Hematopoietic multipotent progenitor cell treated with erythropoietin and hydrocortisone succinate and interleukin-3 and kit ligand, for 17 days (in vitro differentiated cells): ENCODE results near the gene QRICH1.
A peak's percentile ranks its signal among the peaks of the same experiment; 100 is the strongest.

ENCODE experiments used
- DNase-seq: peaks from one replicate; pipeline ENCODE4 v3.0.0-alpha.2; 2015; ENCODE audit warnings: low spot score

The QRICH1 gene

GRCh38 chr3:49093853-49094767 is at the start of gene QRICH1:
TSS of gene QRICH1 (minus strand) at chr3:49094071. CDS start at chr3:49077017, 17,054 bp downstream.
- peak; percentile 99 for DNase-seq

- DNase-seq = no peak
These were observed 46.2 kb upstream of the QRICH1 start for GRCh38 chr3:49140080-49140479.

GRCh38 chr3:49135499-49135898 is 41.6 kb upstream of the QRICH1 start:
- DNase-seq = no peak

GRCh38 chr3:49134471-49135265 is 40.8 kb upstream of the QRICH1 start:
- DNase-seq = no peak

GRCh38 chr3:49133226-49133951 is 39.5 kb upstream of the QRICH1 start:
- no peak for DNase-seq

GRCh38 chr3:49132437-49133225 is 38.8 kb upstream of the QRICH1 start, which contains the start of gene LAMB2:
TSS of gene LAMB2 (minus strand) at chr3:49133050. CDS start at chr3:49132867, 183 bp downstream.
- no peak for DNase-seq

GRCh38 chr3:49132073-49132436 is 38.2 kb upstream of the QRICH1 start:
- no peak for DNase-seq

GRCh38 chr3:49131576-49131975 is 37.7 kb upstream of the QRICH1 start:
- DNase-seq = no peak

GRCh38 chr3:49131040-49131439 is 37.2 kb upstream of the QRICH1 start:
- no peak for DNase-seq

GRCh38 chr3:49124991-49125670 is 31.3 kb upstream of the QRICH1 start:
- no peak for DNase-seq

GRCh38 chr3:49124203-49124602 is 30.3 kb upstream of the QRICH1 start:
- DNase-seq = no peak

- DNase-seq = no peak
These were observed 29.8 kb upstream of the QRICH1 start for GRCh38 chr3:49123687-49124086.

- no peak for DNase-seq
These were observed 29.1 kb upstream of the QRICH1 start for GRCh38 chr3:49122886-49123545.

GRCh38 chr3:49122451-49122850 is 28.6 kb upstream of the QRICH1 start:
- DNase-seq = no peak

GRCh38 chr3:49122022-49122421 is 28.2 kb upstream of the QRICH1 start:
- no peak for DNase-seq

- no peak for DNase-seq
These were observed 27.4 kb upstream of the QRICH1 start for GRCh38 chr3:49121132-49121736.

GRCh38 chr3:49120438-49121131 is 26.7 kb upstream of the QRICH1 start, which contains the start of gene USP19:
TSS of gene USP19 (minus strand) at chr3:49120823. CDS start at chr3:49119145, 1,678 bp downstream.
- peak; percentile 95 for DNase-seq

GRCh38 chr3:49120096-49120437 is 26.2 kb upstream of the QRICH1 start:
- DNase-seq = peak; percentile 32

GRCh38 chr3:49119439-49119838 is 25.6 kb upstream of the QRICH1 start:
- no peak for DNase-seq
